HG03342 (cell line): ENCODE results near the gene SNCAIP.

Experiments
- ATAC-seq: cut with Tn5 transposase; IDR thresholded peaks from one replicate; pipeline ENCODE4 v1.9.1; 2021; ENCODE audit warnings: mild to moderate bottlenecking, moderate library complexity; ENCODE audit not compliant: unreplicated experiment

The SNCAIP gene

DNA sequence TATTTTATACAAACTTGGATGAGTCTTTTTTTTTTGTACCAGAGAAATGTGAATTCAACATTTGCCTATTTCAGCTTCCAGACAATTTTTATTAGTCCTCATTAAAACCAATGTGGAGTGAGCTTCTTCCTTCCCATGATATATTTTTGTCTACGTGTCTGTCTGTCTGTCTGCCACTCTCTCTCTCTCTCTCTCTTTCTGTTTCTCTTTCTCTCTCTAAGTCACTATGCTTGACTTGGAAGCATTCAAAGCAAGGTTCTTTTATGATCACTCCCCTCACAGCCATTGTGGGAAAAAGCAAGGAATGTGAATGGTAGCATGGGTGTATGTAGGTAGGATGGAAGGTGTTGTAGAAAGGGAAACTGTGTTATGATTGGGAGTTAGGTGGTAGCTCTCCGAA is 80.2 kb downstream of the SNCAIP start:
- ATAC-seq = no peak

DNA sequence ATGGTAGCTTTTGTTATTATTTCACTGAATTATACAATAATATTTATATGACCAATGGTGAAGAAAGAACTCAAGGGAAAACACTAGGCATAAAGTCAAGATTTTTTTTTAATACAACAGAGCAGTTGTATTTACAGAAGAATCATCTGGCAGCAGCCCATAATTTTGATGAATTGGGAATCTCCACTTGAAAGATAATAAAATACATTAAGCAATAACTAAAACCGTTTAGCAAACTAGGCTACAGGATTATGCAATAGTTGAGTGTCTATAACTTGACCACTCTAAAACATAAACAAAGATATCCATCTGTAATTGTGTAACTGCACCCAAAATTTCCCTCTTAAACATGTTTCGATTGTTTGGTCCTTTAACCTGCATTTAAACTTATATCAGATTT is 80.8 kb downstream of the SNCAIP start:
- no peak for ATAC-seq

DNA sequence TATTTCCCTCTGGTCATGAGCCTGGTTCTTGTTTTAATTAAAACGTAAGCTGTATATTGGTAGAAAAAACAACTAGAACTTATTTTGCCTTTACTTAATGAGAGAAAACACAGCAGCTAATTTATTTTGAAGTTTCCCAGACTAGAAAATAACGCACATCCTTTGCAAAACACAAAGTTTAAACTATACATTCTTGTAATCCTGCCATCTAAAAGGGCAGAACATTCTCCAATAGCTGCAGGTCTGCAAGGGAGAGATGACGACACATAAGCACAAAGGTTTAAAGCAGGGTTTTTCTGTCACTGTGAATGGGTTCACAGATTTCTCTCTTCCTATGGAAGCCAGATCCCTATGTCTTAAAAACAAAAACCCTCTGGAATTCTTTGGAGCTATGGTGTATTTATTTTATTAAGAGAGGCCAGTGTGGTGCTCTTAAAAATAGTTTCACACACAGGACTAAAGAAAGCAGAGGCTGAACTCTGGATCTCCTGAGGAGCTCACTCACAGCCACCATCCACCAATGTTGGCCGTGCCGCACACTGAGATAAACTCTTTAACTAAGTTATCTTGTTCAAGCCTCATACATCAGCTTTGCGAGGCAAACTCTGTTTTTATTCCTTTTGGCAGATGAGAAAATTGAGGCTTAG is 82.4 kb downstream of the SNCAIP start:
- ATAC-seq = no peak

GRCh38 chr5:122398016-122398415 is 86.0 kb downstream of the SNCAIP start:
- ATAC-seq = no peak

DNA sequence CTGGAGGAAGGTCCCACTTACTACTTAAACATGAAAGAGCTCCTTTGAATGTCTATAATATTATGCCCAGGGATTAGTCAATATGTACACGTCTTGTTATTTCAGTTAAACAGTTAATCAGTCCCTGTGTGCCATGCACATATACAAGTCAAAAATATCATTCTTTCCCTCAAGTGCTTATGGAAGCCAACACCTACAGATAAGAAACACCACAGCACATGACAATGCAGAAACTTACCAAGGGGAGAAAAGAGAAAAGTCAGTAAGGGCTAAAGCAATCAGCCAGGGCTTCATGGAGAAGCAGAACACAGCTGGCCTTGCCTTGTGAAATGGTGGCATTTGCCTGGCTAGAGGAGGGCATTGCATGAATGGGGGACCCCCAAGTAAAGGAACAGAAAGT is 88.3 kb downstream of the SNCAIP start:
- no peak for ATAC-seq

DNA sequence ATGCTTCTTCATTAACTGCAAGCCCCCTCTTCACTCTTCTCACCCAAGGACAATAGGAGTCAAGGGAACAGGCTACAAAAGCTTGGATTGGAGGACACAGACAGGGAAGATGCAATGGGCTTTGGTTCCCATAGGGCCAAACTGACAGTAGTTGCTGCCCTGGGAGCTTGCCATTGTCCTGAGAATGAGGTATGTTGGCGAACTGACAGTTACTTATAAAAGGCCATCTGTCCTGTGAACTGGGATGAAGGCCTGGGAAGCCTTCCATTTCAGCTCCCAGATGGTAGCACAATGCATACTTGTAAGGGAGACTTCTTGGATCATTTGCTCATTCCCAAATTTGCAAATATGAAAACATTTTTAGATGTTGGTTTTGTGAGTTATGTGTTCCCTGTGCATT is 88.9 kb downstream of the SNCAIP start:
- no peak for ATAC-seq

DNA sequence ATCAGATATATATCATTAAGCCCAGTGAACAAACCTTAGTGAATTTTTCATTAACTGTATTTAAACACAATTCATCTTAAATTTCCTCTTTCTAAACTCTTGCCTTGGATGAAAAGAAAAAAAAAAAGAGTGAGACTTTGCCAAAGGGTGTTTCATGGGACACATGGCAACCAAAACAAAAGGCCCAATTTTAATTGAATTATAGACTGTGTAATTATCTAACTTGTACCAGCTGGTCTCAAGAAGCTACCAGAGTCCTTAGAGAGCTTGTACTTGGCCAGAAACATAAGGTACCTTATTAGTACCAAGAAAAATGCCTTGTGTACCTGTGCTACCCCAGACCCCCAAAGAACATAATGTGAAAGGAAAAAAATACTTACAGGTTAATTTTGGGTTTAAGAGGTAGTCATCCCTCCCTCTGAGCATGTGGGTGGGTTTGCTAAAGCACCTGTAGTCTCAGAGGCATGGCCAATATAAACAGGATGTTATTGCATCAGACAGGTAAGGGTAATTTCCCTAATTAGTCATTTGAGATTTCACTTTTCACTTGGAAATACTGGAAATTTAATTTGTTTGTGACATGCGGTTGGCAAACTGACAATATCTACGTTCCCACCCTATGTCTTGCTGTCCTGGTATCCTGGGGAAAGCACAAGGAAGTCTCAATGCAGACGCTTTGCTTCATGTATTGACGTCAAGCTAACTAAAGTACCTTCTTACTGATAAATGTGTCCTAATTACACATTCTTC is 90.1 kb downstream of the SNCAIP start:
- ATAC-seq = no peak

- no peak for ATAC-seq
Observed at GRCh38 chr5:122402955-122403685, 91.1 kb downstream of the SNCAIP start.

DNA sequence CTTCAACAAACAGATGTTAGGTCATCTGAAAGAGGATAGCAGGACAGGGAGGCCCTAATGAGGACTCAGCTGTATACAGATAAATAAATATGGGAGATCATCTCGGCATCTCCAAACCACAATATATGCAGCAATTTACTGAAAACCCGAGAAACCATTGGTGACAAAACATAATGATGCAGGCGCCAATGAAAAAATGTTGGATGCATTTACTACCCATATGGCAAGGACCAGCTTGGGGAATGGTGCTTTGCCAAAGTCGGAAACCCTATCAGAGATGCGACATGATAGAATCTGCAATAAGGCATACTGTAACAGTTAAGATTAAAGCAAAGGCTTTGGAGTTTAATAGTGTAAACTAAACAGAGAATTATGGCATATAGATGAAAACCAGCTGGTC is 92.0 kb downstream of the SNCAIP start:
- no peak for ATAC-seq

DNA sequence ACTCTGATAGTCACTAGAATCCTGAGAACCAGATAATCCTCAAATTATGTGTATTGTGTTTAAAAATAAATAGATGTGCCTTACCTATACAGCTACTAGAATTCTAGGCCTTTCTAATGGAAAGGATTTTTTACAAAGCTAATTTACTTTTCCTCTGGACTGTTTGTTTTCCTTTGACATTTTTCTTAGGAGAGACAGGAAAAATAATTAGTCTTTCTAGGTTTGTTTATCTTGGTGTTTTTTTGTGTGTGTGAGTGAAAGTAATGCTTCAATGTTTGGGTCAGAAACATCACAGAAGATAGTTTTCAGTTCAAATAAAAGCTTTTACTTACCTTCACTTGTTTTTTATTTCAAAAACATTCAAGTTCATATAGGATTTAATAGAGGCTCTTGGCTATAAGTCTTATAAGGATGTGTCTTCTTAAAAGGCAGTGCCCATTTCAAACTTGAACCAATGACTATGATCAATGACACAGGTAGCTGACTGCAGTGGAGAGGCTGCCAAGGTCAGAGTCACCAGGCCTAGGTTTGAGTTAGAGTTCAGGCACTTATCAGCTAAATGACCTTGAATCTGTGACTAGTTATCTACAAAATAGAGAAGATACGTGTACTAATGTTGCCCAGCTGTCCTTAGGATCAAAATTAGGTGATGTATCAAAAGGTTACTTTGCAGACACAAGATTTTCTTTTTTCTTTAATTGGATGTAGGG is 92.8 kb downstream of the SNCAIP start:
- no peak for ATAC-seq

DNA sequence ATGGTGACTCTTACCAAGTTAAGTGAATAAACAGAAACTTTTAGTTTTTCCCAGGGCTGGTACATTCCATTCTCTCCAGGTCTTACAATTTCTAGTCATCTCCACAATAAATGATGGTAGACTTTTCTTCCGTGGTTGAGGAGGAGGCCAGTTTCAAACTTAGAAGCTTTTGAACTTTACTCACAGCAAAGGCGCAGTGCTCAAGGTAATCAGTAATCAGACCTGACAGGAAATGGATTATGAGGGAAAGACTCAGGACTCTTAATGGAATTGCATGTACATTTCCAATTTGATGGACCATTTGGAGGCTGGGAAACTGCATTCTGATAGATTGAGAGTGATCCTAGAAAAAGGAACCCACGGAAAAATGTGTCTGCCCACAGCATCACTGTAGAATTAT is 93.7 kb downstream of the SNCAIP start:
- ATAC-seq = no peak

DNA sequence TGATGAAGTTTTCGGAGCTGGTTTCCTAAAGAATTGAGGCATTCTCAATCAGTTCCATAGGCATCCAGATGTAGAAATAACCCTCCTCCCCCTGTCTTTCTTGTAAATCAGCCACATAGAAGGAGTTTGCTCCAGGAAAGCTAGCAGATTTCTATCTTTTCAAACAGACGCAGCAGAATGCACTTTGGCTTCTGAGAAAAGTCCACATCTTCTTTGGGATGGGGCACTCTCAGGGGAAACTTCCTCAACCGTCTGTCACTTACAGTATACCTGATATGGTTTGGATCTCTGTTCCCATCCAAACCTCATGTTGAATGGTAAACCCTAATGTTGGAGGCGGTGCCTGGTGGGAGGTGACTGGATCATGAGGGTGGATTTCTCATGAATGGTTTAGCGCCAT is 94.1 kb downstream of the SNCAIP start:
- no peak for ATAC-seq

- no peak for ATAC-seq
Observed at GRCh38 chr5:122408592-122409224, 96.7 kb downstream of the SNCAIP start.

GRCh38 chr5:122412966-122413365 is 100.9 kb downstream of the SNCAIP start:
- ATAC-seq = no peak

DNA sequence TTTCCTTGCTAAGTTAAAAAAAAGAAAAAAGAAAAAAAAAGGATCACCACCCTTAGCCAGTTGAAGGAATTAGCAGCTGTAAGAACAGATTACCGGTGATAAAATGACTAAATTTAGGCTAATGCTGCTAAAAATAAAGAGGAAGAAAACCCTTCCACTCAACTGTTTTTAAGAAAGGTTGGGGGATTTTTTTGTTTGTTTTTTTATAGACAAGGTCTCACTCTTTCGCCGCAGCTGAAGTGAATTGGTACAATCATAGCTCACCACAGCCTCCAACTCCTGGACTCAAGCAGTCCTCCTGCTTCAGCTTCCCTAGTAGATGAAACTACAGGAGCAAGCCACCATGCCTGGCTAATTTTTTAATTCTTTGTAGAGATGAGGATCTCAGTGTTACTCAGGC is 101.7 kb downstream of the SNCAIP start:
- ATAC-seq = no peak

GRCh38 chr5:122415030-122415800 is 103.2 kb downstream of the SNCAIP start:
- peak; percentile 85 for ATAC-seq

DNA sequence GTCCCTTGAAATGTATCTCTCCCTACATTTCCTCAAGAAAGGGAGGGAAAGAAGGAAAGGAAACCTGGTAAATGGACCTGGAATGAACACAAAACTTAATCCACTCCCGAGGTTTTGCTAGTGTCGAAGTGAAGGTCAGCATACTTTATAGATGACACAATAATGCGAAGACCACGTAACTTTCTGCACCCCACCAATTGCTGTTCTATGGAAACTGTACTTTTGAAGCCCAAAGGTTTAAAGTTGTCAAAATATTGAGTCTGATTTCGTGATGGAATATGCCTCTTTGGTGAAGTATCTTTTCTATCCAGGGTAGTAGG is 103.7 kb downstream of the SNCAIP start:
- ATAC-seq = no peak

DNA sequence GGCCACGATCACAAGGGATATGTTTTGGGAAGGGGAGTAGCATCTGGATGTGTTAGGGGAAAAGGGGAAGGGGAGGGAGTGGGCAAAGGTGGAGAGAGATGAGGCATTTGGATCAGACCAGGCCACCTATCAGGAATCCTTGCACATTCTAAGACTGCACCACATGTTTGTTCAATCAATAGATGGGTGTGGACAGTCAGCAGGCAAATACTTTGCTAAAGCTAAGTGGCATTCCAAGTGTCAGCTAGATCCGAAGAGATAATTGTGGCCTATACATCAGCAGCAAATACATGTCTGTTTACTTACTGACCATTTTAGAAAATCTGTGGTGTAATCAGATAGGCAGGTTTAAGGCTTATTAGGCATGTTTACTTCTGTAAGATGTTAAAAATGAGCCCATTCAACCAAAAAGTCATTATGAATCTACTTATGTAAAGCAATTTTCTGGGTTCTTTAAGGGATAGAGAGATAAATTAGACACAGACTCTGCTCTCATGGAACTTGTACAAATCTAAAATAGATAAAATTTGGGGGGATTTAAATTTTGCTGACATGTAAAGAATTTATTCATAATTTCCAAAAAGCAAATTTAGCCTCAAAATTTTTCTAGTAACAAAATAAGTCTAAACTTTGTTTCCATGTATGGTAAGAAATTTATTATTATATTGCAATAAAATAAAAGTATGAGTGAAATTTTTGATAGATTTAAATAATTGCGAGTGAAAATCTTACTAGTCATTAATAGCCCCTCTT is 107.3 kb downstream of the SNCAIP start:
- no peak for ATAC-seq

GRCh38 chr5:122420091-122420490 is 108.1 kb downstream of the SNCAIP start:
- ATAC-seq = no peak
